ENCODE measurements around the gene XG. TPM values are rescaled to one million over a fixed set of nuclear protein-coding genes. Genes with fewer than 3 reads are reported as not detected.
A peak's percentile ranks its signal among the peaks of the same experiment; 100 is the strongest.
"Not testable (repeated sequence)": the region's sequence is repeated elsewhere in the genome, so short reads cannot be mapped to it uniquely, and the experiment has no call there.

Gene XG
- under 1 TPM; 0.14 to 0.38 (median 0.26) TPM for polyA plus RNA-seq (ENCODE audit: insufficient read depth in 1 of 5, insufficient read length in 5 of 5, low replicate concordance in 1 of 5)
- long read RNA-seq, donor 1, result 0 reads
- long read RNA-seq, donor 2, result 0 reads
- long read RNA-seq, donor 3, result 0 reads
- long read RNA-seq, donor 4, result 0 reads
- long read RNA-seq, donor 5, result 0 reads
- long read RNA-seq, donor 6, result 0 reads
- long read RNA-seq, donor 7, result 0 reads
- long read RNA-seq, donor 8, result 0 reads

GRCh38 chrX:2751874-2752300 is at the start of gene XG:
TSS of gene XG (plus strand) at chrX:2752040. CDS start at chrX:2752275, 235 bp downstream.
- not testable (repeated sequence) for DNase-seq

- no peak for DNase-seq
Measured at GRCh38 chrX:2703991-2704369, 47.9 kb upstream of the XG start.

GRCh38 chrX:2705046-2705832 is 46.6 kb upstream of the XG start:
- no peak for DNase-seq

GRCh38 chrX:2707334-2707760 is 44.5 kb upstream of the XG start:
- peak; percentile 40 to 55 for DNase-seq

GRCh38 chrX:2708021-2708420 is 43.8 kb upstream of the XG start:
- DNase-seq, result no peak

GRCh38 chrX:2708592-2709188 is 43.1 kb upstream of the XG start:
- DNase-seq, result no peak

GRCh38 chrX:2709556-2709955 is 42.3 kb upstream of the XG start:
- no peak for DNase-seq

GRCh38 chrX:2710041-2710840 is 41.6 kb upstream of the XG start:
- no peak for DNase-seq

- DNase-seq, result no peak
Measured at GRCh38 chrX:2711441-2711840, 40.4 kb upstream of the XG start.

GRCh38 chrX:2712428-2712827 is 39.4 kb upstream of the XG start:
- DNase-seq, result no peak

- no peak for DNase-seq
Measured at GRCh38 chrX:2712890-2713840, 38.7 kb upstream of the XG start.

GRCh38 chrX:2714551-2714950 is 37.3 kb upstream of the XG start:
- DNase-seq, result no peak

GRCh38 chrX:2715066-2715600 is 36.7 kb upstream of the XG start:
- no peak for DNase-seq

- no peak for DNase-seq
Measured at GRCh38 chrX:2717312-2717711, 34.5 kb upstream of the XG start.

- DNase-seq, result no peak
Measured at GRCh38 chrX:2718821-2719220, 33.0 kb upstream of the XG start.

- no peak for DNase-seq
Measured at GRCh38 chrX:2719774-2720447, 31.9 kb upstream of the XG start.

- DNase-seq, result no peak
Measured at GRCh38 chrX:2723286-2723879, 28.5 kb upstream of the XG start.

- not testable (repeated sequence) for DNase-seq
Measured at GRCh38 chrX:2727264-2727663, 24.6 kb upstream of the XG start.

- no peak for DNase-seq
Measured at GRCh38 chrX:2732076-2732475, 19.8 kb upstream of the XG start.

GRCh38 chrX:2732649-2733048 is 19.2 kb upstream of the XG start:
- no peak for DNase-seq

All from right lung (tissue), 10 donors.